Left renal pelvis (tissue), 4 donors: Measurements from ENCODE around the gene PEX14. TPM values are rescaled to one million over a fixed set of nuclear protein-coding genes. Genes with fewer than 3 reads are reported as not detected.

Experiments used
- DNase-seq, 4 donors: peaks; one replicate each; pipeline ENCODE4 v3.0.0-alpha.2; 2013; ENCODE audit warnings: low read depth in 4 of 4, low spot score in 3 of 4
- polyA plus RNA-seq, 4 donors: library from polyadenylated mRNA; unstranded; fragments of 120-200 nt; gene quantifications; one replicate each; pipeline ENCODE4 v1.2.1, GENCODE V29; 2013; ENCODE audit not compliant: insufficient read length in 4 of 4

The PEX14 gene
- polyA plus RNA-seq, 4 donors = 15.6 to 26.2 (median 19.3) TPM

- DNase-seq = no peak
Observed at GRCh38 chr1:10537082-10537766, 62.5 kb downstream of the PEX14 start.

GRCh38 chr1:10538646-10539355 lies 64.1 kb downstream of the PEX14 start:
- no peak for DNase-seq

GRCh38 chr1:10539411-10540043 lies 64.8 kb downstream of the PEX14 start:
- DNase-seq = no peak

GRCh38 chr1:10540277-10541005 lies 65.7 kb downstream of the PEX14 start:
- DNase-seq = no peak

- no peak for DNase-seq
Observed at GRCh38 chr1:10541286-10541685, 66.5 kb downstream of the PEX14 start.

GRCh38 chr1:10544239-10544638 lies 69.5 kb downstream of the PEX14 start:
- DNase-seq = no peak

- no peak for DNase-seq
Observed at GRCh38 chr1:10546896-10547295, 72.1 kb downstream of the PEX14 start.

GRCh38 chr1:10549904-10550664 lies 75.3 kb downstream of the PEX14 start:
- DNase-seq = no peak

GRCh38 chr1:10553118-10553517 lies 78.4 kb downstream of the PEX14 start:
- DNase-seq = no peak

GRCh38 chr1:10555635-10556429 lies 81.1 kb downstream of the PEX14 start:
- no peak for DNase-seq

- DNase-seq = no peak
Observed at GRCh38 chr1:10556430-10557005, 81.8 kb downstream of the PEX14 start.

- no peak for DNase-seq
Observed at GRCh38 chr1:10557714-10558113, 83.0 kb downstream of the PEX14 start.

- no peak for DNase-seq
Observed at GRCh38 chr1:10559386-10559785, 84.6 kb downstream of the PEX14 start.

GRCh38 chr1:10561497-10561896 lies 86.7 kb downstream of the PEX14 start:
- no peak for DNase-seq

- no peak for DNase-seq
Observed at GRCh38 chr1:10561955-10562354, 87.2 kb downstream of the PEX14 start.

- DNase-seq = no peak
Observed at GRCh38 chr1:10564063-10564462, 89.3 kb downstream of the PEX14 start.

- DNase-seq = no peak
Observed at GRCh38 chr1:10569531-10569930, 94.8 kb downstream of the PEX14 start.

- DNase-seq = no peak
Observed at GRCh38 chr1:10575616-10576015, 100.9 kb downstream of the PEX14 start.

GRCh38 chr1:10578070-10578469 lies 103.3 kb downstream of the PEX14 start:
- DNase-seq = no peak
